Liver (tissue), 3 donors: ENCODE measurements around the gene ATF7.

Experiments used
- CTCF ChIP-seq: fragments of 150-350 bp; IDR thresholded peaks from 2 replicates; pipeline ENCODE4 v1.5.1; 2017; ENCODE audit warnings: improper control_type of control experiment, low read depth, low read length; ENCODE audit not compliant: missing input control
- EGR1 ChIP-seq, 2 donors: IDR thresholded peaks; 2 replicates each; pipeline ENCODE4 v1.6.1; 2016 to 2018; ENCODE audit warnings: antibody characterized with exemption in 2 of 2, low read depth in 2 of 2
- FOXA1 ChIP-seq: IDR thresholded peaks from 2 replicates; pipeline ENCODE4 v1.6.1; 2016; ENCODE audit warnings: antibody characterized with exemption
- GABPA ChIP-seq, 2 donors: IDR thresholded peaks in 1 of 2; conservative IDR thresholded peaks in 1 of 2; 2 replicates each; pipeline ENCODE4 v1.6.1; 2016; ENCODE audit warnings: antibody characterized with exemption in 2 of 2, mild to moderate bottlenecking in 1 of 2, moderate library complexity in 1 of 2
- RAD21 ChIP-seq, 2 donors: IDR thresholded peaks; 2 replicates each; pipeline ENCODE4 v1.6.1; 2016; ENCODE audit warnings: antibody characterized with exemption in 2 of 2, mild to moderate bottlenecking in 2 of 2
- SP1 ChIP-seq: IDR thresholded peaks from 2 replicates; pipeline ENCODE4 v1.6.1; 2018; ENCODE audit warnings: antibody characterized with exemption, mild to moderate bottlenecking
- TAF1 ChIP-seq: conservative IDR thresholded peaks from 2 replicates; pipeline ENCODE4 v1.6.1; 2016; ENCODE audit warnings: antibody characterized with exemption, mild to moderate bottlenecking
- TF ChIP-seq, protein P1 (sequence below): IDR thresholded peaks from 2 replicates; pipeline ENCODE4 v1.6.1; 2016; ENCODE audit warnings: antibody characterized with exemption
- TF ChIP-seq, protein P2 (sequence below): IDR thresholded peaks from 2 replicates; pipeline ENCODE4 v1.6.1; 2016; ENCODE audit warnings: antibody characterized with exemption
- donor health status: healthy.
- donor health status: healthy.

DNA sequence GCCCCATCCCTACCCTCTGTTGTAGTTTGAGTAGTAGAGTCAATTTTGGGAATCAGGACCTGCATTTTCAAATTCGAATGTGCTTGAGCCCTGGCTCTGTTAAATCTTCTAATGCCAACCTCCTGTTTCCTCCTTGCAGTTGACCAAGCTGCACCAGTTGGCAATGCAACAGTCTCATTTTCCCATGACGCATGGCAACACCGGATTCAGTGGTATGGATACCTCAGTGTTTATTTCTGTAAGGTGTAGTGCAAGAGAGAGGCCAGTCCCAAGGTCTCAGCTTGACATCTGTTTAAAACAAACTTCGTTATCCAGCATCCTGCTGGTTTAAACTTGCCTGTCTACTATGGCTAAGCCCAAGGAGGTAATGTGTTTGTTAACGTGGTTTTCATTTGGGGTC lies 159.1 kb downstream of the ATF7 start:
- TF ChIP-seq CTCF, result no peak
- TF ChIP-seq, protein P1, sequence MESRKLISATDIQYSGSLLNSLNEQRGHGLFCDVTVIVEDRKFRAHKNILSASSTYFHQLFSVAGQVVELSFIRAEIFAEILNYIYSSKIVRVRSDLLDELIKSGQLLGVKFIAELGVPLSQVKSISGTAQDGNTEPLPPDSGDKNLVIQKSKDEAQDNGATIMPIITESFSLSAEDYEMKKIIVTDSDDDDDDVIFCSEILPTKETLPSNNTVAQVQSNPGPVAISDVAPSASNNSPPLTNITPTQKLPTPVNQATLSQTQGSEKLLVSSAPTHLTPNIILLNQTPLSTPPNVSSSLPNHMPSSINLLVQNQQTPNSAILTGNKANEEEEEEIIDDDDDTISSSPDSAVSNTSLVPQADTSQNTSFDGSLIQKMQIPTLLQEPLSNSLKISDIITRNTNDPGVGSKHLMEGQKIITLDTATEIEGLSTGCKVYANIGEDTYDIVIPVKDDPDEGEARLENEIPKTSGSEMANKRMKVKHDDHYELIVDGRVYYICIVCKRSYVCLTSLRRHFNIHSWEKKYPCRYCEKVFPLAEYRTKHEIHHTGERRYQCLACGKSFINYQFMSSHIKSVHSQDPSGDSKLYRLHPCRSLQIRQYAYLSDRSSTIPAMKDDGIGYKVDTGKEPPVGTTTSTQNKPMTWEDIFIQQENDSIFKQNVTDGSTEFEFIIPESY, result no peak
- no peak for TF ChIP-seq SP1
- TF ChIP-seq GABPA (IDR thresholded peaks at IDR 0.05 in 1 of 2, conservative IDR thresholded peaks at IDR 0.05 in 1 of 2), result no peak
- TF ChIP-seq FOXA1, result no peak
- no peak for TF ChIP-seq EGR1 (IDR thresholded peaks at IDR 0.05; ENCODE audit: low read depth in 2 of 2)
- TF ChIP-seq TAF1, result no peak
- no peak for TF ChIP-seq RAD21 (IDR thresholded peaks at IDR 0.05)
- TF ChIP-seq, protein P2, sequence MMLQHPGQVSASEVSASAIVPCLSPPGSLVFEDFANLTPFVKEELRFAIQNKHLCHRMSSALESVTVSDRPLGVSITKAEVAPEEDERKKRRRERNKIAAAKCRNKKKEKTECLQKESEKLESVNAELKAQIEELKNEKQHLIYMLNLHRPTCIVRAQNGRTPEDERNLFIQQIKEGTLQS, result no peak
